Heart left ventricle (tissue), 13 donors: ENCODE measurements around the gene RALGAPA2.

Experiments used
- CTCF ChIP-seq, 12 donors: fragments of 200-600 bp; sonication (generic) in 4 of 12; IDR thresholded peaks; one replicate each; pipeline versions ENCODE4 v1.5.0 to v1.8.0; 2018 to 2022; ENCODE audit warnings: antibody characterized with exemption in 12 of 12, mild to moderate bottlenecking in 5 of 12
- POLR2A ChIP-seq, 2 donors: fragments of 450-650 bp; IDR thresholded peaks; one replicate each; pipeline ENCODE4 v1.6.1; 2017; ENCODE audit warnings: antibody characterized with exemption in 2 of 2, mild to moderate bottlenecking in 2 of 2, moderate library complexity in 2 of 2
- donor health status: ischemic (EF 13 %, LVEDD 7.1; RV severe dilation, severe dysfunction).
- donor health status: DM: no; HTN: yes; CAD: no.
- donor health status: DM: no; HTN: no; CAD: no.
- donor health status: ischemic (EF 25% LVEDD 6.9; RV normal size, moderate dysfunction).
- donor health status: ischemic (EF 25% LVEDD 5.7; RV mildly dilated, moderate dysfunction).
- donor health status: ischemic (EF 35%, LVEDD 5.7; RV mildly dilated, moderate dysfunction).
- donor health status: nonischemic (EF 11% LVEDD 7.7; RV severe dilation, severe dysfunction).
- donor health status: DM: yes; HTN: yes; CAD: no.
- donor health status: PGD.
- donor health status: ischemic (EF 29% LVEDD 5.4; RV normal size, mild dysfunction).
- donor health status: nonischemic (EF 23%, LVEDD 6.1; RV moderate dilation, normal function).

GRCh38 chr20:20637998-20638725 lies 74.3 kb downstream of the RALGAPA2 start:
- TF ChIP-seq CTCF (IDR thresholded peaks at IDR 0.05) (no peak), POLR2A (IDR thresholded peaks at IDR 0.05) (no peak)
